Measurements from ENCODE around the gene SCGB1A1.

Gene SCGB1A1

DNA sequence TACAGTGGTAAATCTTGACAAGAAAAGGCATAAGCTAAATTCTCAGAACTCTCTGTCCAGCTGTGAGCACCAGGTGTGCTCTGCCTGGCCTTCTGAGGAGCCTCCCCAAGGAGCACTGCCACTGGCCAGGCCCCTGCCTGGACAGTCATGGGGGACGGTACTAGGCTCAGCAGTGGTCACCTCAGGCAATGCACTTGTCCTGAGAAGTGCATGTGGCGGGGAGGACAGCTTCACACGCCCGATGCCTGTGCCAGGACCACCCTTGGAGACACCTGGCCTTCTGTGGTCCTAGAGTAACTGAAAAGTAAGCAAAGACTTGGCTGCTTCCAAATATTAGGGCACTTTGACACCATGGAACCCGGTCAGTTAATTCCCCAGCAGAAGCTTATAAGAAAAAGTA, 28.6 kb upstream of the SCGB1A1 start:
- Histone ChIP-seq H3K4me3 (replicated peaks; ENCODE audit: insufficient read depth, low read length) (no peak overlapping the region), H3K27ac (replicated peaks) (no peak overlapping the region), H3K27me3 (ENCODE audit: insufficient read depth, poor library complexity, severe bottlenecking) (no peaks in the 10 kb centered on the region)
- TF ChIP-seq SPI1 (IDR thresholded peaks at IDR 0.05; ENCODE audit: borderline replicate concordance, low read depth): no peak
- no peak for TF ChIP-seq POLR2AphosphoS5 (IDR thresholded peaks at IDR 0.05; ENCODE audit: low read depth)
- TF ChIP-seq, protein P1, sequence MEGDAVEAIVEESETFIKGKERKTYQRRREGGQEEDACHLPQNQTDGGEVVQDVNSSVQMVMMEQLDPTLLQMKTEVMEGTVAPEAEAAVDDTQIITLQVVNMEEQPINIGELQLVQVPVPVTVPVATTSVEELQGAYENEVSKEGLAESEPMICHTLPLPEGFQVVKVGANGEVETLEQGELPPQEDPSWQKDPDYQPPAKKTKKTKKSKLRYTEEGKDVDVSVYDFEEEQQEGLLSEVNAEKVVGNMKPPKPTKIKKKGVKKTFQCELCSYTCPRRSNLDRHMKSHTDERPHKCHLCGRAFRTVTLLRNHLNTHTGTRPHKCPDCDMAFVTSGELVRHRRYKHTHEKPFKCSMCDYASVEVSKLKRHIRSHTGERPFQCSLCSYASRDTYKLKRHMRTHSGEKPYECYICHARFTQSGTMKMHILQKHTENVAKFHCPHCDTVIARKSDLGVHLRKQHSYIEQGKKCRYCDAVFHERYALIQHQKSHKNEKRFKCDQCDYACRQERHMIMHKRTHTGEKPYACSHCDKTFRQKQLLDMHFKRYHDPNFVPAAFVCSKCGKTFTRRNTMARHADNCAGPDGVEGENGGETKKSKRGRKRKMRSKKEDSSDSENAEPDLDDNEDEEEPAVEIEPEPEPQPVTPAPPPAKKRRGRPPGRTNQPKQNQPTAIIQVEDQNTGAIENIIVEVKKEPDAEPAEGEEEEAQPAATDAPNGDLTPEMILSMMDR (IDR thresholded peaks at IDR 0.05; ENCODE audit: insufficient read depth, low read length): no peak
- no peak for TF ChIP-seq GABPA (IDR thresholded peaks at IDR 0.05; ENCODE audit: low read depth)
- TF ChIP-seq, protein P2, sequence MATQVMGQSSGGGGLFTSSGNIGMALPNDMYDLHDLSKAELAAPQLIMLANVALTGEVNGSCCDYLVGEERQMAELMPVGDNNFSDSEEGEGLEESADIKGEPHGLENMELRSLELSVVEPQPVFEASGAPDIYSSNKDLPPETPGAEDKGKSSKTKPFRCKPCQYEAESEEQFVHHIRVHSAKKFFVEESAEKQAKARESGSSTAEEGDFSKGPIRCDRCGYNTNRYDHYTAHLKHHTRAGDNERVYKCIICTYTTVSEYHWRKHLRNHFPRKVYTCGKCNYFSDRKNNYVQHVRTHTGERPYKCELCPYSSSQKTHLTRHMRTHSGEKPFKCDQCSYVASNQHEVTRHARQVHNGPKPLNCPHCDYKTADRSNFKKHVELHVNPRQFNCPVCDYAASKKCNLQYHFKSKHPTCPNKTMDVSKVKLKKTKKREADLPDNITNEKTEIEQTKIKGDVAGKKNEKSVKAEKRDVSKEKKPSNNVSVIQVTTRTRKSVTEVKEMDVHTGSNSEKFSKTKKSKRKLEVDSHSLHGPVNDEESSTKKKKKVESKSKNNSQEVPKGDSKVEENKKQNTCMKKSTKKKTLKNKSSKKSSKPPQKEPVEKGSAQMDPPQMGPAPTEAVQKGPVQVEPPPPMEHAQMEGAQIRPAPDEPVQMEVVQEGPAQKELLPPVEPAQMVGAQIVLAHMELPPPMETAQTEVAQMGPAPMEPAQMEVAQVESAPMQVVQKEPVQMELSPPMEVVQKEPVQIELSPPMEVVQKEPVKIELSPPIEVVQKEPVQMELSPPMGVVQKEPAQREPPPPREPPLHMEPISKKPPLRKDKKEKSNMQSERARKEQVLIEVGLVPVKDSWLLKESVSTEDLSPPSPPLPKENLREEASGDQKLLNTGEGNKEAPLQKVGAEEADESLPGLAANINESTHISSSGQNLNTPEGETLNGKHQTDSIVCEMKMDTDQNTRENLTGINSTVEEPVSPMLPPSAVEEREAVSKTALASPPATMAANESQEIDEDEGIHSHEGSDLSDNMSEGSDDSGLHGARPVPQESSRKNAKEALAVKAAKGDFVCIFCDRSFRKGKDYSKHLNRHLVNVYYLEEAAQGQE (IDR thresholded peaks at IDR 0.05; ENCODE audit: insufficient replicate concordance, low read depth): no peak
- DNase-seq (ENCODE audit: low read depth in 1 of 2, low spot score in 1 of 2): no peak

DNA sequence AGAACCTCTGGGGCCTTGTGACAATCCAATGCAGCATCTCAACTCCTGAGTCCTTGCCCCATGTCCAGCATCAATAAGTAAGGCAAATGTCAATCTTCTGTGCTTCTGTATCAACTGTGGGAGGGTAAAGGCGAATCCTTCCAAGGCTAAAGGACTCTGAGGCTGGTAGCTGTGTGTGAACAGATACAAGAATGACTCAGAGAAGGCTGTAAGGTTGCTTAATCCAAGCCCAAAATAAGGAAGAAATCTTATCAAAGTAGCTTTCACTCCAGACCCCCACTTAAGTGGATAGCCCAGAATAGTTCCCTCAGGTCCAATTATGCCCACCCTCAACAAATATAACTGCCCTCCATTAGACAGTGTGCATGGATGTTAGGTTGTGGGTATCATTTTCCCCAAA, 28.1 kb upstream of the SCGB1A1 start:
- Histone ChIP-seq H3K4me3 (replicated peaks; ENCODE audit: insufficient read depth, low read length) (no peak overlapping the region), H3K27me3 (ENCODE audit: insufficient read depth, poor library complexity, severe bottlenecking) (no peaks in the 10 kb centered on the region), H3K27ac (replicated peaks) (no peak overlapping the region)
- no peak for TF ChIP-seq POLR2AphosphoS5 (IDR thresholded peaks at IDR 0.05; ENCODE audit: low read depth)
- TF ChIP-seq, protein P2 (IDR thresholded peaks at IDR 0.05; ENCODE audit: insufficient replicate concordance, low read depth): no peak
- TF ChIP-seq, protein P1 (IDR thresholded peaks at IDR 0.05; ENCODE audit: insufficient read depth, low read length): no peak
- TF ChIP-seq SPI1 (IDR thresholded peaks at IDR 0.05; ENCODE audit: borderline replicate concordance, low read depth): no peak
- TF ChIP-seq GABPA (IDR thresholded peaks at IDR 0.05; ENCODE audit: low read depth): no peak
- DNase-seq (ENCODE audit: low read depth in 1 of 2, low spot score in 1 of 2): no peak

DNA sequence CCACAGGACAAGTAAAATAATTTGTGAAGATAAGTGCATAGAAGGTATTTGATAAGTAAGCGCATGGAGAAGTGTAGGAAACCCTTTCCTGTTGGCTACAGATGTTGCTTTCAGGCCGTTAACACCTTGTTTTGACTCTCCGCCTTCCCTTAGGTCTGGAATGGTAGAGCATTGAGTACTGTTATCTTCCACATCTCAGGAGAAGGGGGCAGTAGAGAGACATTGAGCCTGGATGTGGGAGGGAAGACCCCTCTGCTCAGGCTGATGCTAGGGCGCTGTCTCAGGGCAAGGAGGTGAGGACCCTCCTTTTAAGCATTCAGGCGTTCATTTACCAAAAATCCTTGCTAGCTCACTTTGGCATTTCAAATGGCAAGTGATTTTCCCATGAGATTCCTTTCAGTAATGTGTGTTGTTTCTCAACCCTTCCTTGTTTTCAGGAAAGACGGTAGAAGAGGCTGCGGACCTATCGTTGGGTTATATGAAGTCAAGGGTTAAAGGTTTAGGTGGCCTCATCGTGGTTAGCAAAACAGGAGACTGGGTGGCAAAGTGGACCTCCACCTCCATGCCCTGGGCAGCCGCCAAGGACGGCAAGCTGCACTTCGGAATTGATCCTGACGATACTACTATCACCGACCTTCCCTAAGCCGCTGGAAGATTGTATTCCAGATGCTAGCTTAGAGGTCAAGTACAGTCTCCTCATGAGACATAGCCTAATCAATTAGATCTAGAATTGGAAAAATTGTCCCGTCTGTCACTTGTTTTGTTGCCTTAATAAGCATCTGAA, 27.0 kb upstream of the SCGB1A1 start:
- no peak for DNase-seq (ENCODE audit: low read depth in 1 of 2, low spot score in 1 of 2)
- TF ChIP-seq POLR2AphosphoS5 (IDR thresholded peaks at IDR 0.05; ENCODE audit: low read depth): no peak
- TF ChIP-seq, protein P2 (IDR thresholded peaks at IDR 0.05; ENCODE audit: insufficient replicate concordance, low read depth): no peak
- TF ChIP-seq GABPA (IDR thresholded peaks at IDR 0.05; ENCODE audit: low read depth): no peak
- no peak for TF ChIP-seq SPI1 (IDR thresholded peaks at IDR 0.05; ENCODE audit: borderline replicate concordance, low read depth)
- TF ChIP-seq, protein P1 (IDR thresholded peaks at IDR 0.05; ENCODE audit: insufficient read depth, low read length): no peak
- H3K27ac ChIP-seq (replicated peaks): no peak overlapping the region
- H3K27me3 ChIP-seq (ENCODE audit: insufficient read depth, poor library complexity, severe bottlenecking): no peaks in the 10 kb centered on the region
- H3K4me3 ChIP-seq (replicated peaks; ENCODE audit: insufficient read depth, low read length): no peak overlapping the region
